Brain microvascular endothelial cell (primary cell): Measurements from ENCODE around the gene TMEM88.

Source experiments
- DNase-seq: peaks from one replicate; pipeline ENCODE4 v3.0.0-alpha.2; 2020
- H3K27ac ChIP-seq: fragments of 250-450 bp; sonication (Bioruptor Pico); 2 replicates; pipeline ENCODE4 v1.5.1; 2020; ENCODE audit warnings: mild to moderate bottlenecking, moderate library complexity
- H3K27me3 ChIP-seq: fragments of 250-450 bp; sonication (Bioruptor Pico); replicated peaks from 2 replicates; pipeline ENCODE4 v1.5.1; 2020; ENCODE audit warnings: mild to moderate bottlenecking
- H3K36me3 ChIP-seq: fragments of 250-450 bp; sonication (Bioruptor Pico); replicated peaks from 2 replicates; pipeline ENCODE4 v1.5.1; 2020; ENCODE audit warnings: mild to moderate bottlenecking
- H3K4me3 ChIP-seq: 2 replicates; pipeline ENCODE4 v1.5.1; 2011; ENCODE audit warnings: low read depth, mild to moderate bottlenecking, control low read depth, low read length, moderate library complexity
- in situ Hi-C: cut with HindIII; loops from 2 replicates; pipeline ENCODE4 v1.10.0; 2017; ENCODE audit warnings: low sequenced_read_pairs, low pct_ligation_motif_present
- TF ChIP-seq, protein P1 (sequence below): IDR thresholded peaks from 2 replicates; pipeline ENCODE4 v1.5.1; 2011; ENCODE audit warnings: low read depth, mild to moderate bottlenecking, moderate library complexity, low read length, control low read depth, inconsistent platforms; ENCODE audit errors: missing control alignments

The TMEM88 gene

GRCh38 chr17:7830616-7831015 lies 24.2 kb upstream of the TMEM88 start:
- in situ Hi-C loops: no loop called here
- no peak overlapping the region for H3K27ac ChIP-seq
- TF ChIP-seq, protein P1, sequence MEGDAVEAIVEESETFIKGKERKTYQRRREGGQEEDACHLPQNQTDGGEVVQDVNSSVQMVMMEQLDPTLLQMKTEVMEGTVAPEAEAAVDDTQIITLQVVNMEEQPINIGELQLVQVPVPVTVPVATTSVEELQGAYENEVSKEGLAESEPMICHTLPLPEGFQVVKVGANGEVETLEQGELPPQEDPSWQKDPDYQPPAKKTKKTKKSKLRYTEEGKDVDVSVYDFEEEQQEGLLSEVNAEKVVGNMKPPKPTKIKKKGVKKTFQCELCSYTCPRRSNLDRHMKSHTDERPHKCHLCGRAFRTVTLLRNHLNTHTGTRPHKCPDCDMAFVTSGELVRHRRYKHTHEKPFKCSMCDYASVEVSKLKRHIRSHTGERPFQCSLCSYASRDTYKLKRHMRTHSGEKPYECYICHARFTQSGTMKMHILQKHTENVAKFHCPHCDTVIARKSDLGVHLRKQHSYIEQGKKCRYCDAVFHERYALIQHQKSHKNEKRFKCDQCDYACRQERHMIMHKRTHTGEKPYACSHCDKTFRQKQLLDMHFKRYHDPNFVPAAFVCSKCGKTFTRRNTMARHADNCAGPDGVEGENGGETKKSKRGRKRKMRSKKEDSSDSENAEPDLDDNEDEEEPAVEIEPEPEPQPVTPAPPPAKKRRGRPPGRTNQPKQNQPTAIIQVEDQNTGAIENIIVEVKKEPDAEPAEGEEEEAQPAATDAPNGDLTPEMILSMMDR: no peak
- no peak overlapping the region for H3K4me3 ChIP-seq
- no peaks in the 10 kb centered on the region for H3K27me3 ChIP-seq
- no peaks in the 10 kb centered on the region for H3K36me3 ChIP-seq
- no peak for DNase-seq

DNA sequence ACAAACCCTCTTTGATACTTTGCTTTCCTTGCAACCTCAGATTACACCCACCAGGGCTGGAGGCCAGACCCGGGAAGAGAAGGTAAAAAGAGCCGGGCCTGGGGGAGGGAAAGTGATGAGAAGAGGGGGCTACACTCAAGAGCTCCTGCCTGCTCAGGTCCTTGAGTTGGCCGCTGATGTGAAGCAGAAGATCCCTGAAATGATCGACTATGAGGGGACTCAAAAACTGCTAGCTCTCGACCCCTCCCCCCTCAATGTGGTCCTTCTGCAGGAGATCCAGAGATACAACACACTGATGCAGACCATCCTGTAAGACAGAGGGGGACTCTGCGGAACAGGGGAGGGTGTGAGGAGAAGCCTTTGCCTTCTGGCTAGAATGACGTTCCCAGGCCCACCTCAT lies 23.6 kb upstream of the TMEM88 start:
- TF ChIP-seq, protein P1: no peak
- in situ Hi-C loops: no loop called here
- H3K4me3 ChIP-seq: no peak overlapping the region

GRCh38 chr17:7832431-7832830 lies 22.4 kb upstream of the TMEM88 start:
- Histone ChIP-seq H3K4me3 (no peak overlapping the region), H3K36me3 (no peaks in the 10 kb centered on the region), H3K27me3 (no peaks in the 10 kb centered on the region), H3K27ac (no peak overlapping the region)
- in situ Hi-C loops: no loop called here
- TF ChIP-seq, protein P1: no peak
- no peak for DNase-seq

More for the DNA sequence above, 23.6 kb upstream of the TMEM88 start:
- H3K36me3 ChIP-seq: no peaks in the 10 kb centered on the region
- no peak overlapping the region for H3K27ac ChIP-seq
- DNase-seq: no peak
- no peaks in the 10 kb centered on the region for H3K27me3 ChIP-seq

GRCh38 chr17:7833011-7833794 lies 21.7 kb upstream of the TMEM88 start:
- Histone ChIP-seq H3K27ac (no peak overlapping the region), H3K4me3 (peak overlapping the region; percentile 74), H3K36me3 (no peaks in the 10 kb centered on the region), H3K27me3 (no peaks in the 10 kb centered on the region)
- no peak for DNase-seq
- in situ Hi-C loops: no loop called here
- TF ChIP-seq, protein P1: no peak

GRCh38 chr17:7833795-7834541 lies 20.9 kb upstream of the TMEM88 start, which contains the start of gene KDM6B:
TSS of gene KDM6B (plus strand) at chr17:7834217. CDS start at chr17:7845555, 11,338 bp downstream.
- in situ Hi-C loops: no loop called here
- Histone ChIP-seq H3K27ac (peak within 1 kb of the TSS; percentile 88), H3K4me3 (peak within 1 kb of the TSS; percentile 74), H3K36me3 (no peaks in the 10 kb centered on the region), H3K27me3 (no peaks in the 10 kb centered on the region)
- TF ChIP-seq, protein P1: no peak
- DNase-seq: peak; percentile 88
